Small intestine (tissue), 7 donors: ENCODE measurements around the gene LRMDA. TPM values are rescaled to one million over a fixed set of nuclear protein-coding genes. Genes with fewer than 3 reads are reported as not detected.
"Not testable (repeated sequence)": the region's sequence is repeated elsewhere in the genome, so short reads cannot be mapped to it uniquely, and the experiment has no call there.

Experiments
- DNase-seq, 2 donors: peaks; one replicate each; pipeline versions ENCODE4 v3.0.0 to v3.0.0-alpha.2; 2013
- FAIRE-seq: peaks from 2 replicates; lab custom pipeline; 2012; peaks lifted over from hg19 to GRCh38; lab: Jason Lieb, UNC
- H3K27ac ChIP-seq, 3 donors: one replicate each; pipeline ENCODE4 v1.5.1; 2013; ENCODE audit warnings: low read length in 2 of 3, mild to moderate bottlenecking in 2 of 3, control low read depth in 1 of 3, inconsistent platforms in 1 of 3, low read depth in 1 of 3, moderate library complexity in 1 of 3
- H3K27me3 ChIP-seq, 3 donors: one replicate each; pipeline ENCODE4 v1.6.1; 2013; ENCODE audit warnings: low read length in 3 of 3, inconsistent platforms in 1 of 3; ENCODE audit not compliant: control insufficient read depth in 3 of 3, insufficient read depth in 3 of 3
- H3K36me3 ChIP-seq, 3 donors: one replicate each; pipeline ENCODE4 v1.6.1; 2013; ENCODE audit warnings: low read length in 3 of 3, inconsistent platforms in 1 of 3, low read depth in 1 of 3, mild to moderate bottlenecking in 1 of 3, moderate library complexity in 1 of 3; ENCODE audit not compliant: control insufficient read depth in 3 of 3, insufficient read depth in 2 of 3
- H3K4me1 ChIP-seq, 3 donors: one replicate each; pipeline ENCODE4 v1.6.1; 2013; ENCODE audit warnings: low read length in 2 of 3, inconsistent platforms in 1 of 3, low read depth in 1 of 3, mild to moderate bottlenecking in 1 of 3, moderate library complexity in 1 of 3; ENCODE audit not compliant: control insufficient read depth in 3 of 3, insufficient read depth in 2 of 3
- H3K4me3 ChIP-seq, 3 donors: one replicate each; pipeline ENCODE4 v1.5.1; 2013; ENCODE audit warnings: low read length in 3 of 3, control low read depth in 1 of 3, inconsistent platforms in 1 of 3, low read depth in 1 of 3, mild to moderate bottlenecking in 1 of 3, moderate library complexity in 1 of 3
- H3K9me3 ChIP-seq, 2 donors: one replicate each; pipeline ENCODE4 v1.6.1; 2013; ENCODE audit warnings: low read depth in 1 of 2, low read length in 1 of 2; ENCODE audit not compliant: control insufficient read depth in 2 of 2, insufficient read depth in 1 of 2
- WGBS, 3 donors: extraction: QIAGEN DNeasy Blood & Tissue Kit; methylation state at CpG; one replicate each; pipeline ENCODE4 v1.1.7; 2013; 5-methylcytosine and 5-hydroxymethylcytosine counted together
- polyA plus RNA-seq, 4 donors: library from polyadenylated mRNA; stranded (reverse) in 3 of 4; unstranded in 1 of 4; fragments of 200-250 nt in 3 of 4; fragments of 120-200 nt in 1 of 4; gene quantifications; one replicate each; pipeline versions ENCODE4 v1.2.1 to v1.2.3, GENCODE V29; 2013
- donor health status: healthy with polysubstance abuse.
- donor health status: control.
- donor health status: control.
- donor health status: Bipolar disorder and iron deficiency.
- donor health status: healthy.

The LRMDA gene
- polyA plus RNA-seq, 4 donors, result 5.6 to 16.2 (median 6.0) TPM; not detected in 1

DNA sequence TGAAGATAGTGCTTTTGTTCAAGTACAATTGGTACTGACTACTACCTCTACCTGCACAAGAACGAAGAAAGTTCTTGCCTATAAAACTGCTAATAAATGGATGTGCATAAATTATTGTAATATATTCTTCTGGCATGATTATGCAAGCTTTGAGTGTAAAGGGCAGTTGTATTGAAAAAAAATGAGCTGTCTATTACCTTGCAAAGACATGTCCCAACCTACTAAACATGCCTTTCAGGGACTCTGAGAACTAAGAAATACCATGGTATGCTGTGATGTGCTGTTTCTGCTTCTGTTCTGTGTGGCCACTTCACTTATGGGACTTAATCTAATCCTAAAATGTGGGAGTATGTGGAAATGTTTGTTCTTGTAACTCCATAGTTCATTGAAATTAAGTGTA is 1083.4 kb downstream of the LRMDA start:
- Histone ChIP-seq H3K36me3 (no peaks in the 10 kb centered on the region), H3K27me3 (no peaks in the 10 kb centered on the region), H3K4me1 (no peaks in the 10 kb centered on the region), H3K4me3 (no peak overlapping the region), H3K9me3 (no peaks in the 10 kb centered on the region), H3K27ac (no peak overlapping the region)
- FAIRE-seq (no peak), DNase-seq (no peak)
- WGBS, 3 donors, result 74 to 86% (median 74%) methylated on average over 1 of the region's 1 CpG

DNA sequence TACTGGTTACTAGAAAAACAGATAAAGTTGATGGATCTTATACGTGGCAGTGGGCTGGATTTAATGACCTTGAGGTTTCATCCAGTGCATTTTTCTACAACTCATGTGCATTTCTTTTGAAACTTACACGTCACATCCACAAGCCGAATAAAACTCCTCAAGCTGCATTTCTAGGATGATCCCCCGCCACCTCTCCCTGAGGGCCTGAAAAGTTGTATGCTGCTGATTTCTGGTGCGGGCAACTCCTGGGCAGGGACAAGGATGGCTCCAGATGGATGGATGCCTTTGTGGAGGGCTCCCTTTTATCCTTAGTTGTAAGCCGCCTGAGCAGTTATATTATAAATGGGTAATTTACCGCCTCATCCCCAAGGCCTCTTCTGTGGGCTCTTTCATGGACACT is 1091.1 kb downstream of the LRMDA start:
- no peak overlapping the region for H3K4me3 ChIP-seq
- no peaks in the 10 kb centered on the region for H3K27me3 ChIP-seq
- H3K9me3 ChIP-seq, result no peaks in the 10 kb centered on the region
- FAIRE-seq, result no peak
- DNase-seq, result no peak
- no peaks in the 10 kb centered on the region for H3K36me3 ChIP-seq
- 85 to 94% (median 93%) methylated on average over 7 of the region's 7 CpGs for WGBS, 3 donors
- no peak overlapping the region for H3K27ac ChIP-seq
- H3K4me1 ChIP-seq, result no peaks in the 10 kb centered on the region

DNA sequence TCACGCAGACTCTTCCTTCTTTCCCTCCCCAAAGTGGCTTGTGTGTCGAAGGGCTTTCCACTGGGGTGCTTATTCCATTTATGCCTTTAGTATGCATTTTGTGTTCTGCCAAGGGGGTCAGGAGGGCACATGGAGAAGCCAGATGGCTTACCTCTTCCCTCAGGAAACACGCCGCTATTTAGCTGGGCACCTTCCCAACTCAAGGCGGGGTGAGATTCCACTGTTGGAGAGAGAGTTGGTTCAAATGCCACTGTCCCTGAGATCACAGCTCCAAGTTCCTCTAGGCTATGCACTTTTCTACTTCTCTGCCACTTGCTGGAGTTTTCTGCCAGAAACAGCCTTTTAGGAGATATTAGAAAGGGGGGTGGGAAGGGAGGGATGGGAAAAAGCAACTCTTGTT is 1091.8 kb downstream of the LRMDA start:
- FAIRE-seq (no peak), DNase-seq (no peak)
- Histone ChIP-seq H3K27ac (no peak overlapping the region), H3K4me1 (no peaks in the 10 kb centered on the region), H3K27me3 (no peaks in the 10 kb centered on the region), H3K9me3 (no peaks in the 10 kb centered on the region), H3K36me3 (no peaks in the 10 kb centered on the region), H3K4me3 (no peak overlapping the region)
- 77 to 90% (median 90%) methylated on average over 5 of the region's 5 CpGs for WGBS, 3 donors

DNA sequence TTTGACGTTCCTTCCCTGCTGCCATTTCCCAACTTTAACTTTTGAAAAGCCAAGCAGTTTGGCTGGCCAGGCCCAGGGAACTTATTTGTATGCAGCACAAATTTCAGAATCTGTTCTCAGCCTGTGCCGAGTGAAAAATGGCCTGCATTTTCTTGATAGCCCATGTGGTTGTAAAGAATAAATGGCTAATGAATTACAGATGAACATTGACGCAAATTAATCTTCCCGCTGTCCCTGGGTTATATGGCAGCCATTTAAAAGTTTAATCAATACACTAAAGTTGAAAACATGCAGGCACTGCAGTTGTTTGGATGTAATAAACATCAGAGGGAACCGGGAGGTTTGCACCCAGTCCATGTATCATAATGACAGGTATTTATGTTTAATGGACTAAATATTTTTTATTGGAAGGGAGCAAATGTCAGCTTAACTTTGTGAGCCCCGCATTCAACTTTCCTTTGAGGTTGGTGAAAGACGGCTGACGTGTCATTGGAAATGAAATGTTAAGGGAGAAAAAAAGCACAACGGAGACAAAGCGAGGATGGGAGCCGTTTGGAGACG is 1092.4 kb downstream of the LRMDA start:
- WGBS, 3 donors, result 70 to 80% (median 79%) methylated on average over 12 of the region's 12 CpGs
- H3K4me1 ChIP-seq, result no peaks in the 10 kb centered on the region
- H3K9me3 ChIP-seq, result no peaks in the 10 kb centered on the region
- H3K27me3 ChIP-seq, result no peaks in the 10 kb centered on the region
- H3K36me3 ChIP-seq, result no peaks in the 10 kb centered on the region
- no peak overlapping the region for H3K27ac ChIP-seq
- no peak overlapping the region for H3K4me3 ChIP-seq
- no peak for DNase-seq
- FAIRE-seq, result no peak

DNA sequence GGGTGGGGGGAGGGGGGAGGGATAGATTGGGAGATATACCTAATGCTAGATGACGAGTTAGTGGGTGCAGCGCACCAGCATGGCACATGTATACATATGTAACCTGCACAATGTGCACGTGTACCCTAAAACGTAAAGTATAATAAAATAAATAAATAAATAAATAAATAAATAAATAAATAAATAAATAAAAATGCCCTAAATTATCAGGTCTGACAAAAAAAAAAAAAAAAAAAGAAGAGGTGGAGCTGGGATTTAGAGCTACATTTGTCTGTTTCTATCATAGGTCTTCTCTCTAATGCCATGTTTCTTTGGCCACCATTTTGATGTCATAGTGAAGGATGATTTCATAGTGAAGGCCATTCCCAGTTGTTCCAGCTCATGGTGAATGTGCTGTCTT is 1095.4 kb downstream of the LRMDA start:
- not testable (repeated sequence) for FAIRE-seq, H3K4me1 ChIP-seq, H3K27me3 ChIP-seq, H3K4me3 ChIP-seq, H3K27ac ChIP-seq, DNase-seq, H3K36me3 ChIP-seq, H3K9me3 ChIP-seq
- 90 to 95% (median 92%) methylated on average over 4 of the region's 4 CpGs for WGBS, 3 donors

DNA sequence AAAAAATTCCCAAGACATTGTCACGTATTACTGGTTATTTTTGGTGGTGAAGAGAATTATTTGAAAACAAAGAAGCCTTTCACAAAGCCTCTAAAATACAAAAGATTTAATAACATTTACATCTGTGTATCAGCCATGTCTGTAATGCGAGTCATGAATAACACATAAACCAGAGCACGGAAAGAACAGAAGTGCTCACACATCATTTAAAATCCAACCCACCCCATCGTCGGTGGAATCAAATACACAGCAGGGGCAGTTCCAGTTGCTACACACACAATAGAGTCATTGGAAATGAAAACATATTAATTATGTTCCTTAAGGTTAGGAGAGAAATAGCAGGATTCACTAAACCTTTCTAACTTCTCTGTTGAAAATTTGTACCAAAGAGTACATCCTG is 1108.9 kb downstream of the LRMDA start:
- no peak for FAIRE-seq
- no peaks in the 10 kb centered on the region for H3K36me3 ChIP-seq
- H3K4me3 ChIP-seq, result no peak overlapping the region
- H3K9me3 ChIP-seq, result no peaks in the 10 kb centered on the region
- 74 to 85% (median 85%) methylated on average over 5 of the region's 5 CpGs for WGBS, 3 donors
- no peaks in the 10 kb centered on the region for H3K27me3 ChIP-seq
- no peaks in the 10 kb centered on the region for H3K4me1 ChIP-seq
- DNase-seq, result no peak
- no peak overlapping the region for H3K27ac ChIP-seq

DNA sequence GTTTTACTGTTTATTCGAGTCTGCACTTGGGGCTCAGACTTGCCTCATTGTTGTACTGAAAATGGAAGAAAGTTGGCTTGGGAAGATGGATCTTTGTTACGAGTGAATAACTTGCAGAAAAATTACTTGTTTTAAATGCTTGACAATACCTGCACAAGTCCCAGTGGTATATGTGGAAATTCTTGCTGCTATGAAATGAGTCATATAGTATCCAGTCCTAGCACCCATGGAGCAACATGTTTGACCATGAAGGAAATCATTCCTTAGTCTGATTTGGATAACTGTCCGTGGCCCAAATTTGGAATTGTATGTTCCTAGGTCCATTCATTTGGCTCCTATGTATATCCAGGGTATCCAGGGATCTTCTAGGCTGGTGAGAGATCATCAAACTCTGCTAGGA is 1109.4 kb downstream of the LRMDA start:
- Histone ChIP-seq H3K27me3 (no peaks in the 10 kb centered on the region), H3K27ac (no peak overlapping the region), H3K36me3 (no peaks in the 10 kb centered on the region), H3K9me3 (no peaks in the 10 kb centered on the region), H3K4me1 (no peaks in the 10 kb centered on the region), H3K4me3 (no peak overlapping the region)
- FAIRE-seq (no peak), DNase-seq (no peak)
- WGBS, 3 donors, result 82 to 87% (median 85%) methylated on average over 3 of the region's 3 CpGs

DNA sequence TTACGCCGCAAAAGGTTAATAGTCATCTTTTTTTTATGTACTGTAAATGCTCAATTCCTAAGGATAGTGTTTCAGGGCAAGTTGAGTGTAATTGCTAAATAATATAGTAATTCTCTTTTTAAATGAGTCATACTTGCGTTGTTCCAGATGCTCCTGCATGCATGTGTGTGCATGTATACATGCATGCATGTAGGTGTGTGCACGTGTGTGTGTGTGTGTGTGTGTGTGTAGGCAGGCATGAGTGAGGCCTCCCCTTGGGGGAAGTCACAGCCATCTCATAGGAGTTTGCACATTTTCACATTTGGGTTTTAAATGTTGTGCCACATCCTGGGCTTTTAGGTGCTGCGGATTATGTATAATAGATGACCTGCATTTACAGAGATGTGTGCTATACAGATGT is 1110.4 kb downstream of the LRMDA start:
- no peaks in the 10 kb centered on the region for H3K4me1 ChIP-seq
- DNase-seq, result no peak
- H3K9me3 ChIP-seq, result no peaks in the 10 kb centered on the region
- no peaks in the 10 kb centered on the region for H3K27me3 ChIP-seq
- WGBS, 3 donors, result 85 to 92% (median 85%) methylated on average over 5 of the region's 5 CpGs
- no peaks in the 10 kb centered on the region for H3K36me3 ChIP-seq
- no peak overlapping the region for H3K4me3 ChIP-seq
- H3K27ac ChIP-seq, result no peak overlapping the region
- no peak for FAIRE-seq

DNA sequence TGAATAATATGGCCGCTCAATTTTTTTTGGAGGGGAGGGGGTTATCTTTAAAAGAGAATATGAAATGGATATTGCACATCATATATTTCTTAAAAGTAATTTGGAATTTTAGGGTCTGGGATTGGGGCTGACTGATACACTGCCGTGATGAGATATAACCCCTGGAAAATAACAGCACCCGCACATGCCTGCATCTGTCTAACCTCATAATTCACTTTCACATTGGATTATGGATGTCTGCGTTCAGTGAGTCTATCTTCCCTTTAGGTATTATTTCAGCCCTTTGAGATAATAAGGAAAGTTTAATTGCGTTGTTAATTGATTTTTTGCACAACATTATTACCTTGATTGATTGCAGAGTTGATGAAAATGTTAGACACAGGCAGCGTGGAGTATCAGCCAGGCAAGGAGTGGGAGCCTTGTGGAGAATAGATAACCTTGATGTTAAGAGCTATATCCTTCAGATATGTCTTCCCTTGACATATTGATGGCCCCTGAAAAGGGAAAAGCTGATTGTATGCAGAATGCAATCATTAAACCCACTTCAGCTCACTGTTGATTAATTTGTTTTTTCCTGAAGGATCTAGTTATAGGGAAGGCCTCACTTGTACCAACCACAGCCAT is 1111.0 kb downstream of the LRMDA start:
- no peak for FAIRE-seq
- no peak for DNase-seq
- 73 to 82% (median 78%) methylated on average over 6 of the region's 6 CpGs for WGBS, 3 donors
- Histone ChIP-seq H3K27me3 (no peaks in the 10 kb centered on the region), H3K27ac (no peak overlapping the region), H3K4me3 (no peak overlapping the region), H3K4me1 (no peaks in the 10 kb centered on the region), H3K9me3 (no peaks in the 10 kb centered on the region), H3K36me3 (no peaks in the 10 kb centered on the region)
